ENCODE data around the gene OPN3.

Gene OPN3

GRCh38 chr1:241579434-241579833 lies 60.7 kb downstream of the OPN3 start:
- DNase-seq: no peak

- no peak for DNase-seq
Measured at GRCh38 chr1:241574154-241574553, 66.0 kb downstream of the OPN3 start.

GRCh38 chr1:241569848-241570247 lies 70.3 kb downstream of the OPN3 start:
- DNase-seq: no peak

GRCh38 chr1:241560849-241561187 lies 79.4 kb downstream of the OPN3 start:
- no peak for DNase-seq

- DNase-seq: no peak
Measured at GRCh38 chr1:241560146-241560848, 79.9 kb downstream of the OPN3 start.

GRCh38 chr1:241557551-241558193 lies 82.5 kb downstream of the OPN3 start:
- DNase-seq: no peak

- DNase-seq: no peak
Measured at GRCh38 chr1:241557031-241557430, 83.1 kb downstream of the OPN3 start.

GRCh38 chr1:241555526-241555925 lies 84.6 kb downstream of the OPN3 start:
- DNase-seq: no peak

GRCh38 chr1:241553886-241554592 lies 86.1 kb downstream of the OPN3 start:
- DNase-seq: no peak

GRCh38 chr1:241551759-241552638 lies 88.2 kb downstream of the OPN3 start:
- DNase-seq: peak; percentile 30

- no peak for DNase-seq
Measured at GRCh38 chr1:241550318-241550717, 89.9 kb downstream of the OPN3 start.

- DNase-seq: no peak
Measured at GRCh38 chr1:241548008-241548407, 92.2 kb downstream of the OPN3 start.

Measured in activated T-cell treated with anti-CD3 and anti-CD28 coated beads for 4 hours (primary cell).